ENCODE measurements around the gene EPB41L2. TPM values are rescaled to one million over a fixed set of nuclear protein-coding genes. Genes with fewer than 3 reads are reported as not detected.

Gene EPB41L2
- total RNA-seq, 1 experiment from 2014 or later, result 106 TPM

- H3K27me3 Mint-ChIP-seq (ENCODE audit: low read depth), result no peaks in the 10 kb centered on the region
- CTCF ChIA-PET, result no interaction called here
Measured at GRCh38 chr6:130964808-130965604, 98.0 kb downstream of the EPB41L2 start.

GRCh38 chr6:130964289-130964688, 98.8 kb downstream of the EPB41L2 start:
- Mint-ChIP-seq H3K4me3 (no peak overlapping the region), H3K27me3 (ENCODE audit: low read depth) (no peaks in the 10 kb centered on the region), H3K27ac (no peak overlapping the region), H3K36me3 (no peaks in the 10 kb centered on the region), H3K4me1 (peaks cover 43% of the 10 kb centered on the region), H3K9me3 (no peaks in the 10 kb centered on the region)
- DNase-seq (ENCODE audit: low spot score) (no peak), ATAC-seq (no peak)
- CTCF ChIA-PET, result no interaction called here
- POLR2A ChIA-PET, result no interaction called here
- TF ChIP-seq HMGA2 (CRISPR knock-in tag; IDR thresholded peaks at IDR 0.05) (peak; percentile 54; the same call in 1 of the 2 replicates), CREB1 (CRISPR knock-in tag; IDR thresholded peaks at IDR 0.05) (no peak), JAZF1 (CRISPR knock-in tag; IDR thresholded peaks at IDR 0.05) (no peak), TP53 (CRISPR knock-in tag; IDR thresholded peaks at IDR 0.05) (no peak)

More at GRCh38 chr6:130964808-130965604, 98.0 kb downstream of the EPB41L2 start:
- no peak for ATAC-seq
- DNase-seq (ENCODE audit: low spot score), result no peak
- H3K4me3 Mint-ChIP-seq, result no peak overlapping the region
- H3K4me1 Mint-ChIP-seq, result peaks cover 47% of the 10 kb centered on the region
- POLR2A ChIA-PET, result no interaction called here
- no peaks in the 10 kb centered on the region for H3K9me3 Mint-ChIP-seq
- TF ChIP-seq TCF7 (CRISPR knock-in tag; IDR thresholded peaks at IDR 0.05; ENCODE audit: low read depth) (no peak), NFYB (CRISPR knock-in tag; conservative IDR thresholded peaks at IDR 0.05; ENCODE audit: low read depth) (no peak), GTF2I (CRISPR knock-in tag; conservative IDR thresholded peaks at IDR 0.05) (no peak), NR3C1 (CRISPR knock-in tag; conservative IDR thresholded peaks at IDR 0.05; ENCODE audit: low read depth) (no peak)
- H3K27ac Mint-ChIP-seq, result no peak overlapping the region
- H3K36me3 Mint-ChIP-seq, result no peaks in the 10 kb centered on the region

- peaks cover 30% of the 10 kb centered on the region for H3K4me1 Mint-ChIP-seq
- H3K9me3 Mint-ChIP-seq, result no peaks in the 10 kb centered on the region
- ChIA-PET POLR2A (no interaction called here), CTCF (no interaction called here)
- DNase-seq (ENCODE audit: low spot score) (no peak), ATAC-seq (no peak)
- TF ChIP-seq SOX15 (CRISPR knock-in tag; IDR thresholded peaks at IDR 0.05) (no peak), ATF6 (CRISPR knock-in tag; IDR thresholded peaks at IDR 0.05) (no peak), ETV6 (CRISPR knock-in tag; IDR thresholded peaks at IDR 0.05) (no peak), GABPB1 (CRISPR knock-in tag; IDR thresholded peaks at IDR 0.05) (no peak), USF2 (CRISPR knock-in tag; IDR thresholded peaks at IDR 0.05) (no peak), TCF7 (CRISPR knock-in tag; IDR thresholded peaks at IDR 0.05; ENCODE audit: low read depth) (no peak), HMGXB4 (CRISPR knock-in tag; IDR thresholded peaks at IDR 0.05) (no peak), AFF4 (CRISPR knock-in tag; IDR thresholded peaks at IDR 0.05; ENCODE audit: borderline replicate concordance) (no peak), FOXP4 (CRISPR knock-in tag; IDR thresholded peaks at IDR 0.05) (no peak)
- no peak overlapping the region for H3K4me3 Mint-ChIP-seq
- no peaks in the 10 kb centered on the region for H3K27me3 Mint-ChIP-seq (ENCODE audit: low read depth)
- no peak overlapping the region for H3K27ac Mint-ChIP-seq
- no peaks in the 10 kb centered on the region for H3K36me3 Mint-ChIP-seq
Measured at GRCh38 chr6:130962966-130963365, 100.1 kb downstream of the EPB41L2 start.
